Kidney (tissue), 14 donors: ENCODE measurements around the gene CYP2F1. TPM values are rescaled to one million over a fixed set of nuclear protein-coding genes. Genes with fewer than 3 reads are reported as not detected.

Experiments used
- DNase-seq, 5 donors: peaks; one replicate each; pipeline ENCODE4 v3.0.0-alpha.2; 2013 to 2020
- FAIRE-seq: peaks from 2 replicates; lab custom pipeline; 2012; peaks lifted over from hg19 to GRCh38; lab: Jason Lieb, UNC
- H3K27ac ChIP-seq, 2 donors: one replicate each; pipeline ENCODE4 v1.7.0; 2013; ENCODE audit warnings: low read depth in 2 of 2, low read length in 2 of 2, inconsistent platforms in 1 of 2
- H3K27me3 ChIP-seq: one replicate; pipeline ENCODE4 v1.7.1; 2013; ENCODE audit warnings: low read length, inconsistent platforms; ENCODE audit not compliant: control insufficient read depth, insufficient read depth
- H3K36me3 ChIP-seq, 3 donors: one replicate each; pipeline versions ENCODE4 v1.7.0 to v1.7.1; 2013; ENCODE audit warnings: low read length in 3 of 3, control low read depth in 1 of 3, inconsistent platforms in 1 of 3; ENCODE audit not compliant: insufficient read depth in 3 of 3, control insufficient read depth in 2 of 3
- H3K4me1 ChIP-seq, 3 donors: one replicate each; pipeline versions ENCODE4 v1.7.0 to v1.7.1; 2013; ENCODE audit warnings: low read length in 3 of 3, inconsistent platforms in 1 of 3, low read depth in 1 of 3; ENCODE audit not compliant: control insufficient read depth in 2 of 3, insufficient read depth in 2 of 3
- H3K4me3 ChIP-seq, 3 donors: one replicate each; pipeline versions ENCODE4 v1.7.0 to v1.8.1; 2013; ENCODE audit warnings: low read length in 3 of 3, control low read depth in 1 of 3, inconsistent platforms in 1 of 3
- H3K9ac ChIP-seq, 3 donors: one replicate each; pipeline versions ENCODE4 v1.7.0 to v1.7.1; 2013; ENCODE audit warnings: low read length in 3 of 3, control low read depth in 1 of 3, inconsistent platforms in 1 of 3
- H3K9me3 ChIP-seq, 3 donors: one replicate each; pipeline versions ENCODE4 v1.7.0 to v1.7.1; 2013; ENCODE audit warnings: low read length in 3 of 3, control low read depth in 1 of 3, inconsistent platforms in 1 of 3; ENCODE audit not compliant: control insufficient read depth in 2 of 3, insufficient read depth in 1 of 3
- CTCF ChIP-seq: IDR thresholded peaks from 3 replicates; pipeline ENCODE4 v1.5.1; 2012; ENCODE audit warnings: mild to moderate bottlenecking, moderate library complexity, borderline replicate concordance; ENCODE audit not compliant: insufficient read depth; ENCODE audit errors: extremely low read depth
- intact Hi-C: fragments of 100-400 bp; cut with DNase I; formaldehyde crosslinking; loops from one replicate; pipeline ENCODE4 v1.11.1; 2022
- polyA plus RNA-seq: library from polyadenylated mRNA; stranded (reverse); fragments of 350-450 nt; fragmentation: Illumina TruSeq; extraction: RNeasy Lipid Tissue Mini Kit (QIAGEN cat#74804); gene quantifications from one replicate; pipeline ENCODE4 v1.2.3, GENCODE V29; 2014; ENCODE audit warnings: low read depth, low replicate concordance; ENCODE audit not compliant: insufficient read depth
- total RNA-seq: library from RNA; stranded (reverse); fragmentation: NEBNext Ultra II Directional; extraction: Animal tissue kit (Norgen Biotek cat#: 25700); gene quantifications from one replicate; pipeline ENCODE4 v1.2.1, GENCODE V29; 2021
- donor health status: control.
- donor health status: control.
- donor health status: control.
- donor health status: control.
- donor health status: control.
- donor health status: DM: yes; HTN: yes; CAD: no.
- donor health status: Normal renal cell carcinoma (clear cell type).

The CYP2F1 gene
- total and polyA plus RNA-seq, 2 donors from 2014 or later: not detected

DNA sequence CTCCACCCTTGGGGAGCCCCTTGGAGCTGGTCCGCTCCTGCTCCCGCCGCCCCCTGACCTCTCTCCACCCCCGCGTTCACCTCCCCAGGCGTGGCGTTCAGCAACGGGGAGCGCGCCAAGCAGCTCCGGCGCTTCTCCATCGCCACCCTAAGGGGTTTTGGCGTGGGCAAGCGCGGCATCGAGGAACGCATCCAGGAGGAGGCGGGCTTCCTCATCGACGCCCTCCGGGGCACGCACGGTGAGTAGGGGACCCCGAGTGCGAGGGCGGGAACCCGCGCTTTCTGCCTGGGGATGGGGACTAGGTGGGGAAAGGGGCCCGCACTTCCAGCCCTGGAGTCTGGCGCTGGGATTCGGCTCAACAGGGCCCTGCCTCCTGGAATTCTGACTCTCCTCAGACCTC, 24.3 kb upstream of the CYP2F1 start:
- TF ChIP-seq CTCF: no peak
- DNase-seq (no peak), FAIRE-seq (no peak)
- peaks cover 3% of the 10 kb centered on the region for H3K27me3 ChIP-seq
- no peak overlapping the region for H3K4me3 ChIP-seq
- no peaks in the 10 kb centered on the region for H3K9me3 ChIP-seq
- H3K4me1 ChIP-seq: no peaks in the 10 kb centered on the region
- intact Hi-C loops: no loop called here
- H3K36me3 ChIP-seq: no peaks in the 10 kb centered on the region
- no peak overlapping the region for H3K9ac ChIP-seq
- no peak overlapping the region for H3K27ac ChIP-seq

DNA sequence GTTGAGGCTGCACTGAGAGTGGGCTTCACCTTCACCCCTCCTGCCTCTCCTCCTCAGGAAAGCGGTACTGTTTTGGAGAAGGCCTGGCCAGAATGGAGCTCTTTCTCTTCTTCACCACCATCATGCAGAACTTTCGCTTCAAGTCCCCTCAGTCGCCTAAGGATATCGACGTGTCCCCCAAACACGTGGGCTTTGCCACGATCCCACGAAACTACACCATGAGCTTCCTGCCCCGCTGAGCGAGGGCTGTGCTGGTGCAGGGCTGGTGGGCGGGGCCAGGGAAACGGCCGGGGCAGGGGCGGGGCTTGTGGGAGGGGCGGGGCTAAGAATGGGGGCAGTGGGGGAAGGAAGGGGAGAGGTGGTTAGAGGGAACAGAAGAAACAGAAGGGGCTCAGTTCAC, 18.5 kb upstream of the CYP2F1 start:
- TF ChIP-seq CTCF: no peak
- intact Hi-C loops: no loop called here
- FAIRE-seq (no peak), DNase-seq (no peak)
- Histone ChIP-seq H3K27me3 (no peaks in the 10 kb centered on the region), H3K9ac (no peak overlapping the region), H3K36me3 (no peaks in the 10 kb centered on the region), H3K9me3 (peaks cover 0 to 5% (median 0%) of the 10 kb centered on the region in 3 donors), H3K4me3 (no peak overlapping the region), H3K4me1 (no peaks in the 10 kb centered on the region), H3K27ac (no peak overlapping the region)

- TF ChIP-seq CTCF: no peak
- intact Hi-C loops: no loop called here
- DNase-seq (no peak), FAIRE-seq (no peak)
- Histone ChIP-seq H3K9me3 (peaks cover 0 to 5% (median 0%) of the 10 kb centered on the region in 3 donors), H3K9ac (no peak overlapping the region), H3K4me3 (no peak overlapping the region), H3K36me3 (no peaks in the 10 kb centered on the region), H3K27ac (no peak overlapping the region), H3K4me1 (no peaks in the 10 kb centered on the region), H3K27me3 (no peaks in the 10 kb centered on the region)
Measured at GRCh38 chr19:41096353-41096752, 17.9 kb upstream of the CYP2F1 start.

DNA sequence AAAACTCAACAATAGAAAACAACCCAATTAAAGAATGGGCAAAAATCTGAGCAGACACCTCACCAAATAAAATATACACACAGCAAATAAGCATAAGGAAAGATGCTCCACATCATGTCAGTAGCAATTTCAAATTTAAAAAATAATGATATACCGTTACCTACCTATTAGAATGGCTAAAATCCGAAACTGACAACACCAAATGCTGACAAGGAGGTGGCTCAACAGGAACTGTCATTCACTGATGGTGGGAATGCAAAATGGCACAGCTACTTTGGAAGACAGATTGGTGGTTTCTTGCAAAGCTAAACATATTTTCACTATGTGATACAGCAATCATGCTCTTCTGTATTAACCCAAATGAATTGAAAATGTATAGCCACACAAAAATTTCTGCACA, 16.9 kb upstream of the CYP2F1 start:
- Histone ChIP-seq H3K27me3 (no peaks in the 10 kb centered on the region), H3K27ac (no peak overlapping the region), H3K4me1 (no peaks in the 10 kb centered on the region), H3K9ac (no peak overlapping the region), H3K9me3 (peaks cover 0 to 5% (median 0%) of the 10 kb centered on the region in 3 donors), H3K4me3 (no peak overlapping the region), H3K36me3 (no peaks in the 10 kb centered on the region)
- intact Hi-C loops: no loop called here
- DNase-seq (no peak), FAIRE-seq (no peak)
- TF ChIP-seq CTCF: no peak
